ENCODE data around the gene SGPL1.

Gene SGPL1

GRCh38 chr10:70928140-70928539, 112.4 kb downstream of the SGPL1 start:
- TF ChIP-seq GATA3 (IDR thresholded peaks at IDR 0.05; ENCODE audit: low read depth, low read length) (no peak), GATA2 (IDR thresholded peaks at IDR 0.05; ENCODE audit: low read depth, low read length) (no peak)

- TF ChIP-seq GATA3 (IDR thresholded peaks at IDR 0.05; ENCODE audit: low read depth, low read length) (no peak), GATA2 (IDR thresholded peaks at IDR 0.05; ENCODE audit: low read depth, low read length) (no peak)
Observed at GRCh38 chr10:70930263-70931000, 114.7 kb downstream of the SGPL1 start.

Measured in SH-SY5Y (cell line).